Thyroid gland (tissue), 4 donors: Measurements from ENCODE around the gene PPFIA3.

Source experiments
- POLR2A ChIP-seq, 2 donors: fragments of 450-650 bp; IDR thresholded peaks; one replicate each; pipeline ENCODE4 v1.6.1; 2017; ENCODE audit warnings: antibody characterized with exemption in 2 of 2, mild to moderate bottlenecking in 2 of 2, moderate library complexity in 1 of 2
- TF ChIP-seq, protein P1 (sequence below), 6 experiments: fragments of 200-600 bp in 3 of 6; fragments of 450-650 bp in 3 of 6; sonication (generic) in 3 of 6; IDR thresholded peaks; one replicate each; pipeline ENCODE4 v1.5.1; 2016 to 2019; ENCODE audit warnings: antibody characterized with exemption in 6 of 6, mild to moderate bottlenecking in 2 of 6, inconsistent platforms in 1 of 6, moderate library complexity in 1 of 6

- TF ChIP-seq, protein P1, sequence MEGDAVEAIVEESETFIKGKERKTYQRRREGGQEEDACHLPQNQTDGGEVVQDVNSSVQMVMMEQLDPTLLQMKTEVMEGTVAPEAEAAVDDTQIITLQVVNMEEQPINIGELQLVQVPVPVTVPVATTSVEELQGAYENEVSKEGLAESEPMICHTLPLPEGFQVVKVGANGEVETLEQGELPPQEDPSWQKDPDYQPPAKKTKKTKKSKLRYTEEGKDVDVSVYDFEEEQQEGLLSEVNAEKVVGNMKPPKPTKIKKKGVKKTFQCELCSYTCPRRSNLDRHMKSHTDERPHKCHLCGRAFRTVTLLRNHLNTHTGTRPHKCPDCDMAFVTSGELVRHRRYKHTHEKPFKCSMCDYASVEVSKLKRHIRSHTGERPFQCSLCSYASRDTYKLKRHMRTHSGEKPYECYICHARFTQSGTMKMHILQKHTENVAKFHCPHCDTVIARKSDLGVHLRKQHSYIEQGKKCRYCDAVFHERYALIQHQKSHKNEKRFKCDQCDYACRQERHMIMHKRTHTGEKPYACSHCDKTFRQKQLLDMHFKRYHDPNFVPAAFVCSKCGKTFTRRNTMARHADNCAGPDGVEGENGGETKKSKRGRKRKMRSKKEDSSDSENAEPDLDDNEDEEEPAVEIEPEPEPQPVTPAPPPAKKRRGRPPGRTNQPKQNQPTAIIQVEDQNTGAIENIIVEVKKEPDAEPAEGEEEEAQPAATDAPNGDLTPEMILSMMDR (IDR thresholded peaks at IDR 0.05): no peak
- no peak for TF ChIP-seq POLR2A (IDR thresholded peaks at IDR 0.05)
Measured at GRCh38 chr19:49086296-49086695, 33.0 kb upstream of the PPFIA3 start.
